Measurements from ENCODE around the gene NUP35.

NUP35 gene, protein sequence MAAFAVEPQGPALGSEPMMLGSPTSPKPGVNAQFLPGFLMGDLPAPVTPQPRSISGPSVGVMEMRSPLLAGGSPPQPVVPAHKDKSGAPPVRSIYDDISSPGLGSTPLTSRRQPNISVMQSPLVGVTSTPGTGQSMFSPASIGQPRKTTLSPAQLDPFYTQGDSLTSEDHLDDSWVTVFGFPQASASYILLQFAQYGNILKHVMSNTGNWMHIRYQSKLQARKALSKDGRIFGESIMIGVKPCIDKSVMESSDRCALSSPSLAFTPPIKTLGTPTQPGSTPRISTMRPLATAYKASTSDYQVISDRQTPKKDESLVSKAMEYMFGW

DNA sequence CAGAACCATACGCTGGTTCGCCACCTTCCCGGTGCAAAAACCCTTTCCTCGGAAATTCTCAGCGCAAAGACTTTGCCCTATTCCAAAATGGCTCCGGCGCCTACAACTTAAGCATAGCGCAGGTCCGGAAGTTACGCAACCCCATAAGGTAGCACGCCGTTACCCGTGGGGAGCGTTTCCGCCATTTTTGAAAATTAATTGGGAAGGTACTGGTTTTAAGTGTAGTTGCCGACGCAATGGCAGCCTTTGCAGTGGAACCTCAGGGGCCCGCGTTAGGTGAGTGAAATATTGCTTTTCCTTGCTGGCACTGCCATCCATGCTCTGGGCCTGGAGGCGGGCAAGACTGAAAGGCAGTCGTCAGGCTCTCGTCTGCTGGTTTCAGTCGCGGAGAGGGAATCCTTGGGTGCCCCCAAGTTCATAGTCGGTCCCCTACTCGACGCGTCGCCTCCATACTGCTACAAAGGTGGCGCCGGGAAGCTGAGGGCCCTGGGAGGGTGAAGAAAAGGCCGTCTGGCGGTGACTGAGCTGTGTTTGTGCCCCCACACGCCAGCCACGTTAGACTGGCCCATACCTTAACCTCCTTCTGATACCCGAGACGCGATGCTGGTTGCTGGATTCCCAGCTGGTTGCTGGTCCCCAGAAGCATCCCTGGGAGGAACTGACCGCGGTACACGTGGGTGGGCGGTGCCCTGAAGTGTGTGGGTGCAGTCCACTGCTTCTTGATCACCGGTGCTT lies at the start of gene NUP35:
Gene NUP35 (plus strand): TSS at position 222 of the 735 bp plus-strand sequence. CDS start 15 bp downstream, at position 237.
- peak; percentile 94 for DNase-seq

DNA sequence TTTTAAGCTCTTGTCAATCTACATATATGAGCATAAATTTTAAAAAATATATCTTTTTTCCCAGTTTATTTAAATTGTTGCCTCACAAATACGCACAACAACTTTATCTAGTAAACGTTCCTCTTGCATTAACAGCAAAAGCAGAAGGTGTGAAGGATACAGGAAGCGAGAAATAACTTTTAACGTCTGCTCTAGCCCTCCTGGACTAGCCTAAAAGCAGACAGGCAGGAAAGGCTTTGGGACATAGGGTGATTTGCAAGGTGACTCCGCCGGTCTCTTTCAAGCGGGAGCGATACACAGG lies 46.1 kb upstream of the NUP35 start:
- no peak for DNase-seq

DNA sequence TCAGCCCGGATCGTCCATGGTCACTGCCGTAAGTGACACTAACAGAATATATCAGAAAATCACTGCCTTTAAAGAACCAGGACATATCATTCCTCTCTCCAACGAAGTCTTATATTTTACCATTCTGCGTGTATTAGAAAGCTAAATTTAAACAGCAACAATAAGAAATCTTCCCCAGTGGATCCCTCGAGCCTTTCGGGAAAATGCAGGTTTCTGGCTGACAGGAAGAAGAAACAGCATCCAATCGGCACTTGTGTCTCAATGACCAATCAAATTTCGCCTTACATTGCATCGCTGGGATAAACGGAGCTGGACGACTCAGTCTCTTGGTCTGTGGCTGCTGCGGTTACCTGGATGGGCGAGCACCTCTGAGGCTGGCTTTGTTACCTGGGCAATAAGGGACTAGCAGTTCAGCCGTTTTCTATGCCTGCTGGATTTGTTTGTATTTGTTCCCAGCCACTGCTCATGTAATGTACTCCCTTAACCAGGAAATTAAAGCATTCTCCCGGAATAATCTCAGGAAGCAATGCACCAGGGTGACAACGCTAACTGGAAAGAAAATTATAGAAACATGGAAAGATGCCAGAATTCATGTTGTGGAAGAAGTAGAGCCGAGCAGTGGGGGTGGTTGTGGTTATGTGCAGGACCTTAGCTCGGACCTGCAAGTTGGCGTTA lies 45.6 kb upstream of the NUP35 start, which contains the start of gene DUSP19:
Gene DUSP19 (plus strand): TSS at position 284 of the 675 bp plus-strand sequence. CDS start 187 bp downstream, at position 471.
- peak; percentile 95 for DNase-seq

DNA sequence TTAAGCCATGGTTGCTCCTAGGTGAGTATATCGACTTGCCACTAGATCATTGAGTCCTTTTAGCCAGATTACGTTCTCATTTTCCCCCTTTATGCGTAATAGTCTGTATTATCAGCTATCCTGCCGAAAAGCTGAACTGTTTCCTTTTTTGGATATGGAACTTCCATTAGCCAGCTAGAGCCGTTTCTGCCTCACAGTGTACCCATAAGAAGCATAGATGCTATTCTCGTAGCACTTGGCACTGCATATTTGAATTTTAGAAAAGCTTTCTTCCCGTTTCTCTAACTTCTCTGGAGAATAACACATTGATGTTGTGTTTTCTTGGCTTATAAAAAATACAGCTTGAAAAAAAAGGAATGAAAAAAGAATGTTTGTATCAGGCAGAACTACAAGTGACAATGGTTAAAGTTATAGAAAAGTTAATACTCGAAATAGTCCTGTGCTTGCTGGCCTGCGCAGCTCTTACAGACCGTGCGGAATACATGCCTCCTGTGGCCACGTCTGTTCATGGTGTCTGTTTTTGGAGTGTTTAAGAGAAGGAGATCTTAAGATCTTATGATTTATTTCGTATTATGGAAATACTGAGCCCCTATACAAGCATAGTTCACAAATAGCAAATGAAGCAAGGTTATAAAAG lies 45.0 kb upstream of the NUP35 start:
- DNase-seq = no peak

DNA sequence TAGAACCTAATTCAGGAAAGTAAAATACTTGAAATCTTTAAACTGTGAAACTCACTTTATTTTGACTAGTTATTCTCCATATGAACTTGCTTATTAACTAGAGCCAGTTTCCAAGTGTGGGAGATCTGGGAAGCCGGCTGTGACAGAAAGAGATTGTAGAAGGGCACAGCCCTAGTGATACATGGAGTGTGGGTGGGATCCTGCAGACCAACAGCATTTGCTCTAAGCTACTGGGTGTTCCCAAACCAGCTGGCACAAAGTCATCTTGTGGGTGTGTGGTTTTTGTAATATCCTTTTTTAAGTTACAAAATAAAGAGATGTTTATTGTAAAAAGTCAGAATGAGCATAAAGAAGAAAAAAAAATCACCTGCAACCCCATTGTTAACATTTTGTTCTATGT lies 42.3 kb upstream of the NUP35 start:
- no peak for DNase-seq

DNA sequence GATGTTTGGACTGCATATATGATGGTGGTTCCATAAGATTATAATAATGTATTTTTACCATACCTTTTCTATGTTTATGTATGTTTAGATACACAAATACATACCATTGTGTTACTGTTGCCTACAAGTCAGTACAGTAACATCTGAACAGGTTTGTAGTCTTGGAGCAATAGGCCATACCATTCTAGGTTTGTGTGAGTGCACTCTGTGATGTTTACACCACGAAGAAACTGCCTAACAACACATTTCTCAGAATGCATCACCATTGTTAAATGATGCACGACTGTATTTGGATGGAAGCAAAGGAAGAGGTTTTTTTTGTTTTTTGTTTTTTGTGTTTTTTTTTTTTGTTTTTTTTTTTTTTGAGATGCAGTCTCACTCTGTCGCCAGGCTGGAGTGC lies 36.2 kb upstream of the NUP35 start:
- no peak for DNase-seq

DNA sequence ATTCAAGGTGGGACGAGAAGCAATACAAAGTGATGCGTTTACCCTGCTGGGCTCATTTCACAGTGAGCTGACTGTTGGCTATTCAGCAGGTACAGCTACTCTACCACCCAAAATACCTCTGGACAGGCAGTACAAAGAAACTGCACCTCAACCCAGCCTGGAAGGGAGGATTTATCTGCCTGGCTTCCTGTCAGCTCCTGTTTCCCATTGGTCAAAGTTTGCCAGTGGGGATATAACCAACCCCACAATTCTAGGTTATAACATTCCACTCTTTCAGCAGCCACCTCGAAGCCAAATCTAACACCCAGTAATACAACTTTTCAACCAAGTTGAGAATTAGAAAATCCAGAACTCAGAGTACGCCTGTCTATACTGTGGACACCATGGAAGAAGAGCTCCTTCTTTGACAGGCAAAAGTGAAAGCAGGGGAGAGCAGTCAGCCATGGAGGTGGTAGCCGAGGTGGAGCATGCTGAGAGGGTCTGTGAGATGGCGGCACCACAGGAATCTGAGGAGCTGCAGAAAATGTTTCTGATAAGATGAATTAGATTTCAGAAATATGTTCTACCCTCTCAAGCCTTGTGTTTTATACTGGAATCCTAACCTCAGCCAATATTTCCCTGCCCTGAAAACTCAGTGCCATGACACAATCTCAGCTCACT lies 34.9 kb upstream of the NUP35 start:
- DNase-seq = no peak

DNA sequence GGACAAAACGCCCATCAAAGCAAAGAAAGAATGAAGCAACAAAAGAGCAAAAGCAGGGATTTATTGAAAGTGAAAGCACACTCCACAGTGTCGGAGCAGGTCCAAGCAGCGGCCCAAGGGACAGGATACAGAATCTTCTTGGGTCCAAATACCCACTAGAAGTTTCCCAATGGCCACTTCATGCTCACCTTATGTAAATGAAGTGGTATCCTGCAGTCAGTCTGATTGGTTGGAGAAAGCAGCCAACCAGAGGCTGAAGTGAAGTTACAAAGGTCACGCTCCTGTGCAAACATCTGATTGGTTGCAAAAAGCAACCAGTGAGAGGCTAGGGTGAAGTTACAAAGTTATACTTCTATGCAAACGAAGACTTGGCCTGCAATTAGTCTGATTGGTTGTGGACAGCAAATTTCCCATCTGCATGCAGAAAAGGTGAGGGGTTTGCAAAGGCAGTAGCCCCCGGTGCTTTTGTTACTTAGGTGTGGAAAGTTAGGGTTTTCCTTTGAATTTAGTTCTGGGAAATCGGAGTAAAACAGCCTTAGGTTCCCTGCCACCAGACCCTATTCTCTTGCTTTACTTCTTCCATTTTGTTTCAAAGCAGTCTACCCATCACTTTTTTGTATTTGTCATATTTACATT lies 32.8 kb upstream of the NUP35 start:
- no peak for DNase-seq

DNA sequence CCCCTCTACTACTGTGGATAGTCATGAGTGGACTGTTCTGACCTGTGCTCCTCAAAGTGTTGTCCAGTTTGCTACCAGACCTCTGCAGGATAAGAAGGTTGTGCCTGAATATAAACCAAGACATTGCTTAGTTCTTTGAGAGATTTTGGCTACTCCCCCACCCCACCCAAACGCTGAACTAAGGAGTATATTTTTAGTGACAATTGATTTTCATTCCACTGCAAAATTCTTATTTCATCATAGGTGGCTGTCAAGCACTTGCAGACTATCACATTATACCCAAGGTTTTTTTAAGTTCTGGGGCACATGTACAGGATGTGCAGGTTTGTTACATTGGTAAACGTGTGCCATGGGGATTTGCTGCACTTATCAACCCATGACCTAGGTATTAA lies 32.3 kb upstream of the NUP35 start:
- DNase-seq = no peak

DNA sequence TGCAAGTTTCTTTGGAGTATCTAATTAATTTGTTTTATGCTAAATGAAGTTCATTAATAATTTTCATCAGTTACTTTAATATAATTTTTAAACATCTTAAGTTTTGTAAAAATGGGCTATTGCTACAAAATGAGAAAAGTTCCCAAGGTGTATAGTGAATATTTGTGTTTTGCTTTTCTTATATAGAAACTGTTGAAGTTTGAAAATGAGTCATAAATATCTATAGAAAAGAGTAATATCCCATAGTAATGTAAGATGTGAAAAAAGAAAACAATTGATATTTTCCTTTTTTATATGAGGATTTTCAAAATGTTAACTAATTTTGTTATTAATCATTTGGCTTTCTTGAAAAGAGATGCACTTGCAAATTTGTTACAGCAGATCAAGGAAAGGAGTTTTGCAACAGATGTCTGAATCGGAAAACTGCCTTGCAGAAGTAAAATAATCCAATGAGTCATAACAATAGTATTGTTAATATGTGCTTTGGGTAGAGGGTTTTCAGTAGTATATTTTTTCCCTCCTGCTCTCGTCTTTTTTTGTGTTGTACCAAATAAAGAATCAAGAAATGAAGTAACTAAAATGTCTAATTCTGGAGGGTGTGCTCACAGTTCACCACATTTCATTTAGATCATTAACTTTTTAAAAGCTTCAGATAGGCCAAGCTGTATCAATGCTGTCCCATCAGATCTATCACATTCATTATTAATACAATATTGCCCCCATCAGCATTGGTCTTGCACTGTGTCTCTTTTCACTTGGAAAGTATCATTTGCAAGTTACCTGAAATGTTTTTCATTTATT lies 30.2 kb upstream of the NUP35 start:
- no peak for DNase-seq

DNA sequence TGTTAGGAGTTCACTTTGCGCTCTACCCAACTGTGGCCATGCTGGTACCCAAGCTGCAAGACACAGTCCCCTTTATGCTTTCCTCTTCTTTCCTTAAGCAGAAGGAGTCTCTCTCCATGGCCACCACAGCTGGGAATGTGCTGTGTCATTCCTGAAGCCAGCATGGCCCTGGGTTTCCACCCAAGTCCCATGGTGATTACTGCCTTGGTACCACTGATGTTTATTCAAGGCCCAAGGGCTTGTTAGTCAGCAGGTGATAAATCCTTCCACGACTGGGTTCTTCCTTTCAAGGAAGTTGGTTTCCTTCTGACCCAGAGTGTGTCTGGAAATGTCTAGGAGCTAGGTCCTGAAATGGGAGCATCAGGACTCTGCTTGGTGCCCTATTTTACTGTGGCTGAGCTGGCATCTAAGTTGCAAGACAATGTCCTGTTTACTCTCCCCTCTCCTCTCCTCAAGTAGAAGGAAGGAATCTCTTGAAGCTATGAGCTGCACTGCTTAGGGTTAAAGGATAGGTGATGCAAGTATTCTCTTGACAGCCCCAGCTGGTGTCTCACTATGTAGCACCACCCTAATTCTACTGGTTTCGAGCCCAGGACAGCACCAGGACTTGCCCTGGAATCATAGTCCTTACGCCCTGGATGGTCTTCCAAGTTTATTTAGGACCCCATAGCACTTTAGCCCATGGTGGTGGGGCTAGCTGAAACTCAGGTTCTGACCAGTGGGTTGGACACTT lies 18.7 kb upstream of the NUP35 start:
- no peak for DNase-seq

DNA sequence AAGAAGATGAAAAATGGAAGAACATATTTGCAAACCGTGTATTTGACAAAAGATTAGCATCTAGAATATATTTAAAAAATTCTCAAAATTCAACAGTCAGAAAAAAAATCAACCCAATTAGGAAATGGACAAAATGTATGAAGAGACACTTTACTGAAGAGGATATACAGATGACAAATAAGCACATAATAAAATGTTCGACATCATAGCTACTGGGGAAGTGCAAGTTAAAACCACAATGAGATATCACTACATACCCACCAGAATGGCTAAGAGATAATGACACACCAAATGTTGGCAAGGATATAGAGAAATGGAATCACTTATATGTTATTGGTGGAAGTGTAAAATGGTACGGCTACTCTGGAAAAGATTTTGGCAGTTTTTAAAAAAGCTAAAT lies 11.7 kb upstream of the NUP35 start:
- DNase-seq = no peak

DNA sequence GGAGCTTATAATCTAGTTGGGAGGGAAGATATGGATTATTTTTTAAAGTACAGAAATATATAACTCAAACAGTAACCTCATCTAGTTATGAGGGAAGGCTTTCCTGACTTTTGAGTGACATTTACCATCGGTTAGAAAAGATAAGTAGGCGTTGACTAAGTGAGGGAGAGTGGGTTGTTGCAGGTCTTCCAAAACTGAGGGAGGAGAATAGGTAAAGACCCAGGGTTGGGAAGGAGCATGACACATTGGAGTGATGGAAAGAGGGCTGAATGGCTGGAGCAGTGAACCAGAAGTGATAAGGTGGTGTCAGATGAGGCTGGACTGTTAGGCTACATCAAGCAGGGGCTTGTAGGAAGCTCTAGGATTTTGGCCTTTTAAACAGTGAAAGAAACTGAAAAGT lies 10.6 kb upstream of the NUP35 start:
- DNase-seq = no peak

DNA sequence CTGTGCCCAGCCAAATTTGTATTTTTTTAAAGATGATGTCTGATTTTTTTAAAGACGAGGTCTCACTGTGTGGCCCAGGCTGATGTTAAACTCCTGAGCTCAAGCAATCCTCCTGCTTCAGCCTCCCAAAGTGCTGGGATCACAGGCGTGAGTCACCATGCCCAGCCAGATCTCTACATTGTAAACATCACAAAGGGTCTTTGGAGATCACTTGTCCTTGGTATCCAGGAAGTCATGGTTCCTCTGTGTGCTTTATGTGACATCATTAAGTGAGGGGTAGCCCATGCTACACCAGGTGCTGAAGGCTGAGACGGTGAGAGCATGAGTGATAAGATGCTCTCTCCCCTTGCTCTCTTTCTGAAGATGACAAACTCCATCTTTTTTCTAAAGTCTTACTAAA lies 7.0 kb upstream of the NUP35 start:
- DNase-seq = no peak

DNA sequence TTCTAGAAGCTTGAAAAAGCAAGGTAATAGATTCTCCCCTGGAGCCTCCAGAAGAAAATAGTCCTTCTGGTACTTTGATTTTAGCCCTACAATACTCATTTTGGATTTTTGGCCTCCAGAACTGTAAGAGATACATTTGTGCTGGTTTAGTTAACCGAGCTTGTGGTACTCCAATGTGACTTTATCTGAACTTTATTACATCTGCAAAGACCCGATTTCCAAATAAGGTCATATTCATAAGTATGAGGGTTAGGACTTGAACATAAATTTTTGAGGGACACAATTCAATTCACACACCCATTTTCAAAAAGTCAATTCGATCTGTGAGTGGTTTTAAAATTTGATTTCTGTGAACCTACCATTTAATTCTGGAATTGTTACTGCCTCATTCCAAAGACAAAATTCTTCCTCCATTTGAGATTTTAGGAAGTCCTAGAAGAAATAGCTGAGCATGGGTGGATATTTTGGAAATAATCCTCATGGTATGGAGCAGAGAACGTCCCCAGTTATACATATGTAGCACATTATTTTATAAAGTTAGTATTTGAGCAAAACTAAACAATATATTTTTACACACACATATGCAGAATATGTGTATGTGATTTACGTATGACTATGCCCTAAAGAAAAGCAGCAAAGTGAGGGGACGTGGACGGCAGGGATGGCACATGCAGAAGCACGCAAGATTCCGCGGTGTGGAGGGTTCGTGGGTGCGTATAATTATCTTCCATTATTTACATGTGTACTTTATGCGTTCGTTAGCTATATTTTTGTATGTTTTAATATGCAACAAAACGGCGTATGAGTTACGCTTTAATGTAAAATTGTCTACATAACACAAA lies 905 bp upstream of the NUP35 start:
- DNase-seq = no peak

DNA sequence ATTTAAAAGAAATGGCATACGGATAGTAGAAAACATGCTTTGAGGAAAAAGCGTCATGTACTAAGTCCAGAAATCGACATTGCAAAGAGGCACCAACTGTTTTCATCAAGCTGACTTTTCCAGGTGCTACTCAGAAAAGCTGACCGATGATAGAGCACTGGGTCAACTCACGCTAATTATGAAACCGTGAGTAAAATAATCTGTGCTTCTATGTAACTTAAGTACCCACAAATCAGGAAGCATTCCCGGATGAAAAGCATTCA lies 353 bp upstream of the NUP35 start:
- DNase-seq = no peak

DNA sequence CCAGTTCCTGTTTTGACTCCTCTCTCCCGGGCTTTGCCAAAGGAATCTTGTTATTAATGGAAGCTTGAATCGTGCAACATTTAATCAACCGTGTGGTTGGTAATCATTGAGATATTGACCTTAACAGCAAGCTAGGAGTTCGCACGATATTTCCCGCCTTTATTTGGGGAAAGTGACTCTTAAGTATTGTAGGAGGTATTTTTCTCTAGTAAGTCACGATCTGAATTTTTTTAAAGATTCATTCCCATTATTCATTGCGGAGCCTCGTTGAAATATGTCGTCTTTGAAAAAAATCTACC lies 663 bp downstream of the NUP35 start:
- DNase-seq = no peak

DNA sequence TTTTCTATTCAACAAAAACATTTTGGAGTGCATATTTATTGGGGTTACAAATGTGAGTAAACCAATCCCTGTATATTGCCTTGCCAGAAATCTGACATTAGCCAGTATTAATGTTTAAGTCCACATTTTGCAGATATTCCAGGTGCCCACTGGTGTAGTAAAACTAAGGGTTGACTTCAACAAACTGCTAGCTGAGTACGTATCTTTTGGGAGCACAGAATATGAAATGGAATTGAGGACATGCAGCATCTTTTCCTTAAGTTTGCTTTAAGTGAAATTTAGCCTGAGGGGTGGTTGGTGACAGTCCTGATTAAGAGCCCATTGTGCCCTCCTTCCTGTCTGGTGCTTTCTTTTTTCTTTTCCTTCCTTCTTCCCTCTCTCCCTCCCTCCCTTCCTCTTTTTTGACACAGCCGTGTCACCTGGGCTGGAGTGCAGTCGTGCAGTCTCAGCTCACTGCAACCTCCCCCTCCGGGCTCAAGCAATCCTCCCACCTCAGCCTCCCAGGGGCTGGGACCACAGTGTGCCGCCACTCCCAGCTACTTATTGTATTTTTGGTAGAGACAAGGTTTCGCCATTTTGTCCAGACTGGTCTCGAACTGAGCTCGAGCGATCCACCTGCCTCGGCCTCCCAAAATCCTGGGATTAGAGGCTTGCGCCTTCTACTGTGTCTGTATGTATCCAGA lies 1.6 kb downstream of the NUP35 start:
- DNase-seq = no peak

DNA sequence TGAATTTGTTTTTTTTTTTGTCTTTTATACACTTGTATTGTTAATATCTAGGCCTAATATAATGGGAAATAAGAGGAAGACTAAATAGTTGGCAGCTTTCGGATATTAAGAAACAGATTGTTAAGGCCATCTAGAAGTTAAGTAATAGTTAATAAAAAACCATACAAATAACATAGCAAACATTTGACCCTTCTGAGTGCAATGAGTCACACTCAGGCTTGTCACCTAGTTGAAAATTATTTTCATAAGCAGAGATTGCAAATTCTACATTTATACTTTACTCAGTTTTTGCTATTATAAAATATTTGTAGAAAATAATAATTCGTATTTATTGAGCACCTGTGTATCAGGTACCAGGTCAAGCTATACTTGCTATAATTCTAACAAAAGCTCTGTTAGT lies 2.4 kb downstream of the NUP35 start:
- DNase-seq = no peak

DNA sequence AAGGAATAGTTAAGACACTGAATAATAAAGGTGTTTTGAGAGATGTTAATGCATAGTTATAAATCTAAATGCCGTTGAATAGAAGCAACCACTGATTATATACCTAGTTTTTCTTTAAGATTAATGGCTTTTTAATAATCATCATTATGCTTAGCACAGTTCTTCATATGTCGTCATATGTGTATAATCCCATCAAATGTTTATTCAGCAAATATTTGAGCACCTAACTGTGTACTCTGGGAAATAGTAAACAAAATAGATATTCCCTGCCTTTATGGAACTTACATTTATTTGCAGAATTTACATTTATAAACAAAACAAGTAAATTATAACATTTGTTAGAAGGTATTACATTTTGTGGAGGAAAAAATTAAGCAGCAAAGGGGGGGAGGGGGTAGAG lies 9.8 kb downstream of the NUP35 start:
- DNase-seq = no peak

Measured in right hindlimb (tissue), 1 donor.